CD4-positive, alpha-beta T cell treated with Interleukin-12 subunit alpha and Interleukin-12 subunit beta, for 1 hour (primary cell): ENCODE results near the gene PLK1.
A peak's percentile ranks its signal among the peaks of the same experiment; 100 is the strongest.
"Not testable (repeated sequence)": the region's sequence is repeated elsewhere in the genome, so short reads cannot be mapped to it uniquely, and the experiment has no call there.

ENCODE experiments used
- DNase-seq: peaks from one replicate; pipeline ENCODE4 v3.0.0-alpha.2; 2020

Gene PLK1

DNA sequence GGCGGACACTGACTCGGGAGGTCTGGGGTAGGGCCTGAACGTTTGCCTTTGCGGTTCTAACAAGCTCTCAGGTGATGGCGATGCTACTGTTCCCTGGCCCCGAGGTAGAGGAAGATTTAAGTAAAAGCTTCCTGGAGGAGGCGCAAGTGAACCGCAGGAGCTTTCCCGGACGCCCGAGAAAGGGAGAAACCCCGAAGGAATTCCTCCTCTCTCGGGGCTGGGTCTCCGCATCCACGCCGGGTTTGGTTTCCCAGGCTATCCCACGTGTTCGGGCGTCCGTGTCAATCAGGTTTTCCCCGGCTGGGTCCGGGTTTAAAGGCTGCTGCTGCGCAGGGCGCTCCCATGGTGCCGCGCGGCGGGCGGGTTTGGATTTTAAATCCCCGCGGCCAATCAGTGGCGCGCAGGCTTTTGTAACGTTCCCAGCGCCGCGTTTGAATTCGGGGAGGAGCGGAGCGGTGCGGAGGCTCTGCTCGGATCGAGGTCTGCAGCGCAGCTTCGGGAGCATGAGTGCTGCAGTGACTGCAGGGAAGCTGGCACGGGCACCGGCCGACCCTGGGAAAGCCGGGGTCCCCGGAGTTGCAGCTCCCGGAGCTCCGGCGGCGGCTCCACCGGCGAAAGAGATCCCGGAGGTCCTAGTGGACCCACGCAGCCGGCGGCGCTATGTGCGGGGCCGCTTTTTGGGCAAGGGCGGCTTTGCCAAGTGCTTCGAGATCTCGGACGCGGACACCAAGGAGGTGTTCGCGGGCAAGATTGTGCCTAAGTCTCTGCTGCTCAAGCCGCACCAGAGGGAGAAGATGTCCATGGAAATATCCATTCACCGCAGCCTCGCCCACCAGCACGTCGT is at the start of gene PLK1:
Gene PLK1 (plus strand): TSS at position 460 of the 844 bp plus-strand sequence. CDS start 44 bp downstream, at position 504.
- peak; percentile 73 for DNase-seq

DNA sequence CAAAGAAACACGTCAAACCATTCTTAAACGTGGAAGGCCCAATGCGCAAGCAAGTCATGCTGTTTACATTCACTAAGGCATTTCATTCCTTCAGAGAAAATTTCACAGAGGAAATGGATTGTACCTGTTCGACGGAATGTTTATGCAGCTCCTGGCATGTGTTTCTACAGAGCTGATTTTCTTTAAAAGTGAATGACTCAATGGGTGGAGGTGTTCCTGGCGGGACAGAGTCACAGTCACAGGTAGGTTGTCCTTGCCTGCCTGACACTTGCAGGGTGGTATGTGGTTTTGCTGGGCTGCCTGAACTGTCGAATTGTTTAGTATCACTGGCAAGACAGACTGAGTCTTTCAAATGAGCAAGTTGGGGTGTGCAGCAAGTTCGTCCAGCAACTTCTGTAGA is 49.2 kb upstream of the PLK1 start:
- DNase-seq, result no peak

DNA sequence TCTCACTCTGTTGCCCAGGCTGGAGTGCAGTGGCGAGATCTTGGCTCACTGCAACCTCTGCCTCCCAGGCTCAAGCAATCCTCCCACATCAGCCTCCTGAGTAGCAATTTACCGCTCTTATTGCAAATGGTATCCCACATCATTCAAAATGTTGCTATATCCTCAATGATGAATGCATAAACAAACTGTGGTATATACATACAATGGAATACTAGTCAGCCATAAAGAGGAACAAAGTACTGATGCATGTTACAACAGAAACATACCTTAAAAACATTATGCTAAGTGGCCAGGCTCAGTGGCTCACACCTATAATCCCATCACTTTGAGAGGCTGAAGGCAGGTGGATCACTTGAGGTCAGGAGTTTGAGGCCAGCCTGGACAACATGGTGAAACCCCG is 46.8 kb upstream of the PLK1 start:
- not testable (repeated sequence) for DNase-seq

DNA sequence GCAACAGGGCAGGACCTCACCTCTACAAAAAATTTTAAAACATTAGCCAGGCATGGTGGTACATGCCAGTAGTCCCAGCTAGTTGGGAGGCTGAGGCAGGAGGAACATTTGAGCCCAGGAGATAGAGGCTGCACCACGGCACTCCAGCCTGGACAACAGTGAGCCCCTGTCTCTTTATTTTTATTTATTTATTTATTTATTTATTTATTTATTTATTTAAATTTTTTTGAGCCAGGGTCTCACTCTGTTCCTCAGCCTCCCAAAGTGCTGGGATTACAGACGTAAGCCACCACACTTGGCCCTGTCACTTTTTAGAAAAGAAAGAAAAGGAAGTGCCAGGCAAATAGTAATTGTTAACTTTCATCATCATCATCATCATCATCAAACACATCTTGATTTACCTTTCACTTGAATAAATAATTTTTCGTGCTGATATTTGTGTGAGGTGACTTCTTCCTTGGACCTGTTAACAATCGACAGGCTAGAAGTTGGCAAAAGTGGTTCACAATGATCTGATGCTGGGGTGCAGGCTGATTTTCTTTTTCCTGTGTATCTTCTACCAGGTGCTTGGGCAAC is 44.1 kb upstream of the PLK1 start:
- DNase-seq, result no peak

DNA sequence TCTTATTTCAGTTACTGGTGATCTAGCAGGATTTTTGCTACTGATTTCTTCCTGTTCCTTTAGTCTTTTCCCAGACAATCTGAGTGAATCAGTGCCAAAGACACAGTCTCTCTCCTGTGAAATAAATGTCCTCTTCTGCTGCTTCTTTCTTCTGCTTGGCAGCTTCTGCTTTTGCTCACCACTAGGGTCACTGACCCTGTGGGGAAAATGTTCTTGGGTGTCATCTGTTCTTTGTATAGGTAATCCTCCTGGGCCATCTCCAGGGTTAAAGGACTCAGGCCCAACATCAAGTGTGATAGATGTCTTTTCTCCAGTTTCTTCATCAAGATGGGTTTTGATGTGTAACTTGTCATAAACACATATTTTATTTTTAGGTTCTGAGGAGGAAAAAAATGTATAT is 42.7 kb upstream of the PLK1 start:
- DNase-seq, result no peak

DNA sequence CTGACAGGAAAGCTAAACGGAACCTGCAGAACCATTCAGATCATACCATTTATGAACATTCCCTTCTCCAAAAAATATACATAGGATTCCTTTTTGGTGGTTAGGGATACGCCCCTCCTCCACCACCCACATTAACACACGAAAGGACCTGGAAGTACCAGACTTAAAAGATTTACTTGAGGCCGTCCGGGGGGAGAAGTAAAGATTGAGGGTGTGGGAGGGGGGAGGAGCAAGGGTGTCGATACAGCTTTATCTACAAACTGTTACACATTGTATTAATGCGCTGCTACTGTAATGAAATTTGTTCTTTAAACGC is 38.1 kb upstream of the PLK1 start:
- DNase-seq, result peak; percentile 7

DNA sequence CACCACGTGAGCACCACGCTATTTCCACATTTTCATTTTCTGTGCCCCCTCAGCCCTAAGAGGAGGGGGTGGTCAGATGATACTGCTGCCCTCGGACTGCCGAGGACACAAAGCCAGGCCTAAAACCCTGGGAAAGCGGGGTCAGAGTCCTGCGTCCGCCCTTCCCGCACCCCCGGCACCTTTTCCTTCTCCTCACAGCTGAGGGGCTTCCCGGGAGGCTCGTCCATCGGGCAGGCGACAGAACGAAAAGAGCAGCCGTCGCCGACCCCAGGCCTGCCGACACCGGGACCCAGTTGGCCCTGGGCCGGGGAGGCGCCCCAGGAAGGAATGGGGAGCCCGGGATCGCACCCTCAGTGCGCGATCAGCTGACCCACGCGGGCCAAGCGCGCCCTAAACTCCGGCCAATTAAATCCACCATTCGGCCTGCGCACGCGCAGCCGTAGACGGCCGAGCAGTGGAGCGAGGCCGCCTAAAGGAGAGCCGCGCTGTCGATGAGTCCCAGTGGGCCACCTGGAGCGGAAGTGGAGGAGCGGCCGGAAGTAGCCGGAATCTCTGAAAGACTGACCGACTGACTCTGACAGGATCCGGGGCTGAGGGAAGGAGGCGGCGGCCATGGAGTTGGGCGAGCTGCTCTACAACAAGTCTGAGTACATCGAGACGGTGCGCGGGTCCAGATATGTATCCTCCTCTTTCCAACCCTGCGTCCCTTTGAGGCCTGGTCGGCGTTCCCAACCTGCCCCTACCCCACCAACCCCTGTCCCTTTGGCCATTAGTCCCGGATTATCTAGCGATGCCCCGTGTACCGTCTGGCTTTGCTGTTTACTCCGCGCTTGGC is 37.5 kb upstream of the PLK1 start, which contains the start of the genes DCTN5 and PALB2:
Gene DCTN5 (plus strand): TSS at position 536 of the 835 bp plus-strand sequence. CDS start 77 bp downstream, at position 613.
Gene PALB2 (minus strand): TSS at position 380 of the 835 bp plus-strand sequence. CDS start 153 bp downstream, at position 227.
- peak; percentile 88 for DNase-seq

DNA sequence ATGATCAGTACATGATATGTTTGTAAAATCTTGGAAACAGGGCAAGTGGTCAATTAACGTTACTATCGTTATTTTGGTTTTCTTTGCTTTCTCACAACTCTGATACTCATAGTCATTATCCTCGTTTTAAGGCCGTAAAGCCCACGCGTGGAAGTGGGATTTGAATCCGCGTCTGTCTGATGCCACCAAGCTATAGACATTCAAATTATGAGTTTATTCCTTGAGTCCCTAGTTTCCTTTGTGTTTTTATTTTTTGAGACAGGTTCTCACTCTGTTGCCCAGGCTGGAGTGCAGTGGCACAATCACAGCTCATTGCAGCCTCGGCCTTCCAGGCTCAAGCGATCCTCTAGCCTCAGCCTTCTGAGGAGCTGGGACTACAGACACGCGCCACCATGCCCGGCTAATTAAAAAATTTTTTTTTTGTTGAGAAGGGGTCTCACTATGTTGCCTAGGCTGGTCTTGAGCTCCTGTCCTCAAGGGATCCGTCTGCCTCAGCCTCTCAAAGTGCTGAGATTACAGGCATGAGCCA is 36.4 kb upstream of the PLK1 start:
- no peak for DNase-seq

DNA sequence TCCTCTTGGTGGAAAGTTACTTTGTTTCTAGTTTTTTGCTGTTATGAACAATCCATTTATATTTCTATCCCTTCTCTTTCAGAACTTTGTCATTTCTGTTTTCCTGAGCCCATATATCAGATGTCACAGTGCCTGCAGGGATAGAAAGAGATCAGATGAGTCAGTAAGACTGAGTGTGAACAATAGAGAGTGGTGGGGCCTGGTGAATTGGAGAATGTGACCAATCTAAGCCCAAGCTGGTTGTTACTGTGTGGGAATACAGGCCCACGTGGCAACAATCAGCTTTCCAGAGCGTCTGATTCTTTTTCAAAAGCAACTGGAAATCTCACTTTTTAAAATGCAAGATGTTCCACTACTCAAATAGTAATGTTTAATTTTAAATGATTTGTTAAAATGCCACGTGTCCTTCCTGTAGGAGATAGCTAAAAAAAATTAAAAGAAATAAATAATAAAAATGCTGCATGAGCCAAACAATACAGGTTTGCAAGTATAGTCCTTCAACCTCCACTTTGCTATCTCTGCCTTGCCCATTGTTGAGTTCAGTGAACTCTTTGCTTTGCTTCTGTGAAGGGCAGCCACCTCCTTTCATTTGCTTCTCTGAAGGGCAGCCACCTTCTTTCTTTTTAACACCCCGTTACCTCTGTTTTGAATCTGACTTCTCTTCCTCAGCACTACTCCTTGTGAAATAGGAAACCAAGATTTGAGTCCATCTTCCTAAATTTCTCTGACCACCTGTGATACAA is 27.8 kb upstream of the PLK1 start:
- no peak for DNase-seq

DNA sequence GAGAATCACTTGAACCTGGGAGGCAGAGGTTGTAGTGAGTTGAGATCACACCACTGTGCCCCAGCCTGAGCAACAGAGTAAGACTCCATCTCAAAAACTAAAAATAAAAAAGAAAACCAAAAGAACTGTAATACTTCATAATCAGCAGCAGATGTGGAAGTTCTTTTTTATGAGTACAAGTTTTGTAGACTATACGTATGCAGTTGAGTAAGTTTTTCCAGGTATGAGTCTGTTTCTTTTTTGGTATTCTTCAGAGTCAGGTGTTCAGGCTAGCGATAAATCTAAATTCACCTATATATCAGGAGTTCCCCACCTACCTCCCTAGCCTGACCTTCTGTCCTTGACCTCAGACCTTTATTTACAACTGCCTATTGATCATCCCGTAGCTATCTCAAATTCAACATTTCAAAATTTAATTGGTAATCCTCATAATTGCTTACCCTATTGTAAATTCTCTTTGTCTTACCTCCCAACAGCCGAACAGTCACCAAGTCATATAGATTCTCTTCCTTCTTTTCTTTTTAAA is 26.7 kb upstream of the PLK1 start:
- DNase-seq, result no peak

DNA sequence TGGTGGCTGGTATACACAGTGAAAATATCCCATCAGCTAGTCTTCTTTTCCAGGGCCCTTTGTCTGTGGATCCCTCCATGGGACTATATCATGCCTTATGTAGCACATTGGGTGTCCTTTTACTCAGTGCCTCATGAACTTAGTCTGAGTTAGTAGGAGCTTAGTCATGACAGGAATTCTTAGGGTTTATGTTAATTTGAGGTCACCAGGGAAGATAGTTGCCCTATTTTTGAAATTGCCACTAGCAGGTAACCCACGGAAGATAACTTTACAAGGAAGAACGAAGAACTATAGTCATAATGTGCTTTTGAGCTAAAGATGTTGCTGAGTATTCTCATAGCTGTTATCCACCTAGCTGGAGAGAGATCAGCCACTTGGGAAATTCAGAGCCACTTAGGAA is 14.8 kb upstream of the PLK1 start:
- DNase-seq, result no peak

DNA sequence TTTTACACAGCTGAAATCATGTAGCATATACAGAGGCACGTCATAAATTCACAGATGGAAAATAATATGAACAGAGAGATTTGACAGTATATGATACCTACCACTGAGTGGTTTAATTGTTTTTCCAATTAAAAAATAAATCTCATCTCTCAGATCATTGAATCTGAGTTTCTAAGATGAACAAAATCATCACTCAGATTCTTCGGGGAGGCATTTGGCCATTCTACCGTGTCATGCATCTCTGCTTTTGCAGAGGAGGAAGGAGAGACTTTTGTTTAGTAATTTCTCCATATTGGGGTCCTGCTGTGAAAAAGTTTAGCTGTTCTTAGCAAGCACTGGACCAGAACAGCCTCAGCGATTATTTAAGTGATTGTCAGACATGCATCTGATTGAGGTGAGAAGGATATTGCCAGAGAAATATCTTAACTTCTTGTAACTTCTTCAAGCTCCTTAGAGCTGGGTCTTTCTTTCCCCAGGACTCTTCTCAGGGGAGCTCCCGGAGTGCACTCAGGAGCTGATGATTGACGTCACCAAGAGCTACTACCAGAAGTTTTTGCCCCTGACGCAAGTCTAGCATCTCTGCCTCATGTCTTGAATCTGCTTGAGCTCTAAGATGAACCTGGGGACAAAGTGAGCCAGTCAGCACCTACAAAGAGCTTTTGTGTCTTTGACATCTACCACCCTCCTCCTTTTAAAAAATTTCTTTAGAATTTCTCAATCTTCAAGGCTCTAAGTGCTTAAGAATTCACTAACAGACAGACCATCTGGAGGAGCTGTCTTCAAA is 11.9 kb upstream of the PLK1 start:
- DNase-seq, result no peak

DNA sequence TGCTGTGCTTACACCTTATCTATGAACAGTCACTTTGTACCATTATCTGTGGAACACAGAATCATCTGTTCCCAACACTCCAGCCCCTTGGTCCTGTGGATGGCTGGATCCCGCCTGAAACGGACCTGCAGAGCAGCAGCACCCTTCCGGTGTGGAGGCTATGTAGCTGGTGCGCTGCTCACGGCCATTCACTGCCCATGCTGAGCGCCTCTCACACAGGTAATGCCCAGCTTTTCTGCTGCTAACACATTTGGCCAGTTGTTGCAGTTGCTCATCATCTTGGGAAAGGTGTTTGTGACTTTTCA is 11.4 kb upstream of the PLK1 start:
- DNase-seq, result no peak

DNA sequence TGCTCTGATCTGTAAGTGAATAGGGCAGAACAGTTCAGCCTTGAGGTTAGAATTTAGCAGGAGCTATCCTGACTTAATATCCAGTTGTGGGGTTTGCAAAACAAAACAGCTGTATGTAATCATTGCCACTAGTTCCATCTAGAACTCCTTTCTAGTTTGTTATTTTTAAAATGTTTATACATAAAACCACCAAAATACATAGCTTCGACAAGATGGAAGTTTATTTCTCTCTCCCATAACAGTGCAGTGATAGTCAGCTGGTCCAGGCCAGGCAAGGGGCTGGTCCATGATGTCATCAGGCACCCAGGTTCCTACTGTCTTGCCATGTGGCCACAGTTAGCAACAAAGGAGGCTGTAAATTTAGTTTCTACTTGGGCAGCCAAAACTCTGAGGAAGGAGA is 10.5 kb upstream of the PLK1 start:
- DNase-seq, result no peak

DNA sequence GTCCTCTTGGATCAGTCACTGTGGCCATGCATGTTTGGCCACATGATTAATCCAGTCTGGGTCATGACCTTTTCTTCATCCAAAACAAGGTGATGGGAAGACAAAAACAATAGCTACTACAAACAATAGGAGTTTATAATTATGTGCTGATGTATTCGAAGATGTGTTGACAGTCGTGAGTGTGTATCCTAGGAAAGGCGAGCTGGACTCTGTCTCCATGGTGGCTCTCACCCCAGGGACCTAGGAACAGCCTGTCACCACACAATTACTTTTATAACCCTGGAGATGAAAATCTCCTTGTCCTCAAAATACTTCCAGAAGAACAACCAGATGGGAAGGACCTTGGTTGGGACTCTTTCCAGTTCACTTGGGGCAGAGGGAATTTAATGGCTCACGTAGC is 9.8 kb upstream of the PLK1 start:
- DNase-seq, result no peak

DNA sequence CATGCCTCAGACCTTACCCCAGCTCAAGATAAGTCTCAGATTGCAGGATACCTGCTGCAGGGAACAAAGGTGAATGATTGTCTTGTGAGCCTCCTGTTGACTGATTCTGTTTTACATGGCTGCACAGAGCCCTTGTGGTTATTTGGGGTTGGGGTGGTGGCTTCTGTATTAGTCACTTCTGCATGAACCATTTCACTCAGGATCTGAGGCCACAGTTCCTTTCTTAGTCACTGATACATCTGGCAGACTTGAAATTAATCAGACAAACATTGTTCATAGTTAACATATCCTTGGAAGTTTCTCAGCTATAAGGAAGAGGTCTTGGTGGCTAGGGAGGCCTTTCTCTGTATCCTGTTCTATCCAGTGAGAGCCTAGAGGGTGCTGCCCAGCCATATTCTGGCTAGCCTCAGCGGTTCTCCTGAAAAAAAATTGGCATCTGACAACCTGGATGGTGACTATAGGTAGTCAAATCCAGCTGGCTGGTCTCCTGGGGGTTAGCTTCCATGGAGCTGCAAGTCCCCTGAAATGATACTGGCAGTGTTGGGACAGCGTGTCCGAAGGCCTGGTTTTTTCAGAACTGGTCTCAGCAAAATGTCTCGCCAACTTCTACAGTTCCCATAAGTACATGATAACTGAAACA is 8.4 kb upstream of the PLK1 start:
- no peak for DNase-seq

DNA sequence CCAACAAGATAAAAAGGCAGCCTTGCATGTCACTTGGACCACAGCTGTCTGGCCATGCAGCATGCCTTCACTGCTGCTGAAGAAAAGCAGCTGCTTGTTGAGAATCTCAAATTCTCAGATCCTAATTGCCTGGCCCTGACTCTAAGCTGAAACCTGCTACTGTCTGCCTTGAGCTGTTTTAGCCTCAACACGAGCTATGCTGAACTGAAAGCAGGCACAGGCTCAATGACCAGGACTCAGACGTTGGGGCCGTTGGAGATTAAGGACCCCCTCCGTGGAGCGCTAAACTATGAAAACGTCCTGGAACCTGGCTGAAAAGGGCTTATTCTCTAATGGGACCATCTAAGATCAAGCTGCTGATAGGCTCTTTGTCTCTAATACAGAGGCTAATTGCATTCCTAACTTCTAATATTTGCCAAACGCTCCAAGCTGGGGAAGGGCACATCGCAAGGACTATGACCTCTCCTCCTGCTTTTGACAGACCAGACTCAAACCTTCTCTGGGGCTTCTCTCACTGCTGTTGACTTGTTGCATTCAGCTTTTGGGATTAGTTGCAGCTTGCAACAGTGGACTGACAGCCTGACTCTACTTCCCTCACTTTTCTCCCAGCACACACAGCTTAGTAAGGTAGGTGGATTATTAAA is 4.6 kb upstream of the PLK1 start:
- no peak for DNase-seq

DNA sequence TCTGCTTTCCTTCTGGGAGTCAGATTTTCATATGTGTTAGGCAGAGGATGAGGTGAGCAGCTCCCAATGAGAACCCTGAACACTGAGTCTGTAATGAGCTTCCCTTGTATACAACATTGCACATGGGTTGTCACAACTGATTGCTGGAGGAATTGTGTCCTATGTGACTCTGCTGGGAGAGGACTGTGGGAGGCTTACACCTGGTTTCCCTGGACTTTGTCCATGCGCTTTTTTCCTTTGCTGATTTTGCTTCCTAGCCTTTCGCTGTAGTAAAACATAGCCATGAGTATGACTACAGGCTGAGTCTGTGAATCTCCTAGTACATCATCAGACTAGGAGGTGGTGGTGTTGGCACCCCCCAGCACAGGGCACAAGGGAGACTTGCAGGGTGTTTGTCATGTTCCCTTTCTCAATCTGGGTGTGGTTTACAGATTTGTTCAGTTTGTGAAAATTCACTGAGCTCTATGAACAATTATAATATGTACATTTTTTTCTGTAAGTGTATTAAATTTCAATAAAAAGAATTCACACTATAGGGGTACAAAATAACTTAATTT is 1.7 kb upstream of the PLK1 start:
- no peak for DNase-seq

DNA sequence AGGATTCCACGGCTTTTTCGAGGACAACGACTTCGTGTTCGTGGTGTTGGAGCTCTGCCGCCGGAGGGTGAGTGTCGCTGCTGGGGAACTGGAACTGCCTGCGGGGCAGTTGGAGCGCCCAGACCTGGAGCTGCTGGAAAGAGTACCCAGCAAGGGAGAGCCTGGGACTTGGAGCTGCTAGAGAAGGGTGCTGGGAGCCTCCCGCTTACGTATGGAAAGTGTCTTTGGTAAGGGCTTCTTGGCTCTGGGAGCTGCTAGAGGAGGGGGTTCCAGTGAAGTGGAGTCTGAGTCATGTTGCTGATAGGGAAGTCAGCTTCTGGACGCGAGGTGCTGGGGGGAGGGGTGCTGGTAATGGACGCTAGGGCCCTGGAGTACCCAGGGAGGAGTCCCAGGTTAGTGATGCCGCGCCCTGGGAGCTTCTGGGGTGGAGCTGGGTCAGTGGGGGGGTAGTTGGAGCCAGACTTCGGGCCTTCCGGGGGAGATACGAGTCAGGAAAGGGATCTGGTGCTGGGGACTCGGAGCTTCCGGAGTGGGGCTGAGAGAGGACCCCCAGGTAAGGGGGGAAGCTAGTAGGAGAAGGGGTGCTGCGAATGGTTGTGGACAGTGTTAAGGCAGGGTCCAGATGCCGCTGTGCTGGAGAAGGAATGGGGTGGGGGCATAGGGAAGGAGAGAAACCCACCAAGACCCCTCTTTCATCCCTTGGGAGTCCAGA is 741 bp downstream of the PLK1 start:
- no peak for DNase-seq

DNA sequence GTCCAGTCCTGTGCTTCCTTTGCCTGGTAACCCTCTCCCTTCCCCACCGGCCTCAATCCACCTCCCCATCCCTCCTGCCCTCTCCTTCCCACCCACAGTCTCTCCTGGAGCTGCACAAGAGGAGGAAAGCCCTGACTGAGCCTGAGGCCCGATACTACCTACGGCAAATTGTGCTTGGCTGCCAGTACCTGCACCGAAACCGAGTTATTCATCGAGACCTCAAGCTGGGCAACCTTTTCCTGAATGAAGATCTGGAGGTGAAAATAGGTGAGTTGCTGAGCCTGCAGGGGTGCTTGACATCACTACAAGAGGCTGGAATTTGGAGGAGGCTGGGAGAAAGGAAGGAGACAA is 1.3 kb downstream of the PLK1 start:
- no peak for DNase-seq
